ENCODE data around the gene OR2S2. TPM values are rescaled to one million over a fixed set of nuclear protein-coding genes. Genes with fewer than 3 reads are reported as not detected.

OR2S2 gene
- total RNA-seq, 1 experiment from 2014 or later = not detected

- intact Hi-C loops (cut with micrococcal nuclease) = no loop called here
- CTCF ChIA-PET = no interaction called here
- TF ChIP-seq, protein P1, sequence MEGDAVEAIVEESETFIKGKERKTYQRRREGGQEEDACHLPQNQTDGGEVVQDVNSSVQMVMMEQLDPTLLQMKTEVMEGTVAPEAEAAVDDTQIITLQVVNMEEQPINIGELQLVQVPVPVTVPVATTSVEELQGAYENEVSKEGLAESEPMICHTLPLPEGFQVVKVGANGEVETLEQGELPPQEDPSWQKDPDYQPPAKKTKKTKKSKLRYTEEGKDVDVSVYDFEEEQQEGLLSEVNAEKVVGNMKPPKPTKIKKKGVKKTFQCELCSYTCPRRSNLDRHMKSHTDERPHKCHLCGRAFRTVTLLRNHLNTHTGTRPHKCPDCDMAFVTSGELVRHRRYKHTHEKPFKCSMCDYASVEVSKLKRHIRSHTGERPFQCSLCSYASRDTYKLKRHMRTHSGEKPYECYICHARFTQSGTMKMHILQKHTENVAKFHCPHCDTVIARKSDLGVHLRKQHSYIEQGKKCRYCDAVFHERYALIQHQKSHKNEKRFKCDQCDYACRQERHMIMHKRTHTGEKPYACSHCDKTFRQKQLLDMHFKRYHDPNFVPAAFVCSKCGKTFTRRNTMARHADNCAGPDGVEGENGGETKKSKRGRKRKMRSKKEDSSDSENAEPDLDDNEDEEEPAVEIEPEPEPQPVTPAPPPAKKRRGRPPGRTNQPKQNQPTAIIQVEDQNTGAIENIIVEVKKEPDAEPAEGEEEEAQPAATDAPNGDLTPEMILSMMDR (IDR thresholded peaks at IDR 0.05; ENCODE audit: unreplicated experiment) = no peak
- peaks cover 89% of the 10 kb centered on the region for H3K27me3 Mint-ChIP-seq (ENCODE audit: insufficient read depth, unreplicated experiment)
- no peak overlapping the region for H3K4me3 Mint-ChIP-seq (ENCODE audit: unreplicated experiment)
- no peak for DNase-seq (ENCODE audit: unreplicated experiment)
- no peaks in the 10 kb centered on the region for H3K9me3 Mint-ChIP-seq (ENCODE audit: unreplicated experiment)
- H3K4me1 Mint-ChIP-seq (ENCODE audit: insufficient read depth, unreplicated experiment) = peaks cover 6% of the 10 kb centered on the region
- BruUV-seq (replicated peaks) = no TSS peak
- no peaks in the 10 kb centered on the region for H3K36me3 Mint-ChIP-seq (ENCODE audit: insufficient read depth, unreplicated experiment)
- POLR2A ChIA-PET = interaction anchor here (0.6 kb wide), 1 partner anchor 55 kb away, joined by 4 read pairs; no protein-coding TSS in a partner anchor
- no peak overlapping the region for H3K27ac Mint-ChIP-seq (ENCODE audit: low read depth, unreplicated experiment)
These were observed 8.5 kb upstream of the OR2S2 start for GRCh38 chr9:35966433-35966832.

GRCh38 chr9:35965011-35965410 is 7.1 kb upstream of the OR2S2 start:
- TF ChIP-seq, protein P1 (IDR thresholded peaks at IDR 0.05; ENCODE audit: unreplicated experiment) = no peak
- POLR2A ChIA-PET = interaction anchor here (0.7 kb wide), 1 partner anchor 285 kb away, joined by 3 read pairs; no protein-coding TSS in a partner anchor
- H3K36me3 Mint-ChIP-seq (ENCODE audit: insufficient read depth, unreplicated experiment) = no peaks in the 10 kb centered on the region
- intact Hi-C loops (cut with micrococcal nuclease) = no loop called here
- peaks cover 94% of the 10 kb centered on the region for H3K27me3 Mint-ChIP-seq (ENCODE audit: insufficient read depth, unreplicated experiment)
- no peaks in the 10 kb centered on the region for H3K9me3 Mint-ChIP-seq (ENCODE audit: unreplicated experiment)
- no TSS peak for BruUV-seq (replicated peaks)
- CTCF ChIA-PET = interaction anchor here (1.3 to 1.4 kb wide), 2 partner anchors 10 to 43 kb away, joined by 5 to 10 read pairs; no protein-coding TSS in a partner anchor
- no peak for DNase-seq (ENCODE audit: unreplicated experiment)
- peaks cover 6% of the 10 kb centered on the region for H3K4me1 Mint-ChIP-seq (ENCODE audit: insufficient read depth, unreplicated experiment)
- H3K4me3 Mint-ChIP-seq (ENCODE audit: unreplicated experiment) = no peak overlapping the region
- H3K27ac Mint-ChIP-seq (ENCODE audit: low read depth, unreplicated experiment) = no peak overlapping the region

- TF ChIP-seq, protein P1 (IDR thresholded peaks at IDR 0.05; ENCODE audit: unreplicated experiment) = no peak
- CTCF ChIA-PET = interaction anchor here (0.6 to 1.9 kb wide), 5 partner anchors 8 to 268 kb away, joined by 3 to 6 read pairs (median 4); no protein-coding TSS in a partner anchor
- peaks cover 6% of the 10 kb centered on the region for H3K4me1 Mint-ChIP-seq (ENCODE audit: insufficient read depth, unreplicated experiment)
- intact Hi-C loops (cut with micrococcal nuclease) = no loop called here
- POLR2A ChIA-PET = interaction anchor here (1.3 kb wide), 1 partner anchor 15 kb away, joined by 3 read pairs; no protein-coding TSS in a partner anchor
- peaks cover 91% of the 10 kb centered on the region for H3K27me3 Mint-ChIP-seq (ENCODE audit: insufficient read depth, unreplicated experiment)
- peak; percentile 31 for DNase-seq (ENCODE audit: unreplicated experiment)
- no peaks in the 10 kb centered on the region for H3K9me3 Mint-ChIP-seq (ENCODE audit: unreplicated experiment)
- no peak overlapping the region for H3K27ac Mint-ChIP-seq (ENCODE audit: low read depth, unreplicated experiment)
- BruUV-seq (replicated peaks) = no TSS peak
- H3K4me3 Mint-ChIP-seq (ENCODE audit: unreplicated experiment) = no peak overlapping the region
- no peaks in the 10 kb centered on the region for H3K36me3 Mint-ChIP-seq (ENCODE audit: insufficient read depth, unreplicated experiment)
These were observed 4.4 kb upstream of the OR2S2 start for GRCh38 chr9:35962126-35962906.

- peaks cover 6% of the 10 kb centered on the region for H3K4me1 Mint-ChIP-seq (ENCODE audit: insufficient read depth, unreplicated experiment)
- no peak overlapping the region for H3K27ac Mint-ChIP-seq (ENCODE audit: low read depth, unreplicated experiment)
- no TSS peak for BruUV-seq (replicated peaks)
- no peak for DNase-seq (ENCODE audit: unreplicated experiment)
- CTCF ChIA-PET = interaction anchor here (0.6 to 2.5 kb wide), 5 partner anchors 40 to 74 kb away, joined by 3 to 14 read pairs (median 3); no protein-coding TSS in a partner anchor
- POLR2A ChIA-PET = no interaction called here
- TF ChIP-seq, protein P1 (IDR thresholded peaks at IDR 0.05; ENCODE audit: unreplicated experiment) = no peak
- no peaks in the 10 kb centered on the region for H3K36me3 Mint-ChIP-seq (ENCODE audit: insufficient read depth, unreplicated experiment)
- H3K9me3 Mint-ChIP-seq (ENCODE audit: unreplicated experiment) = no peaks in the 10 kb centered on the region
- intact Hi-C loops (cut with micrococcal nuclease) = no loop called here
- H3K27me3 Mint-ChIP-seq (ENCODE audit: insufficient read depth, unreplicated experiment) = peaks cover 76% of the 10 kb centered on the region
- no peak overlapping the region for H3K4me3 Mint-ChIP-seq (ENCODE audit: unreplicated experiment)
These were observed 2.2 kb upstream of the OR2S2 start for GRCh38 chr9:35960039-35960655.
